Measurements from ENCODE around the gene GTF2H1. TPM values are rescaled to one million over a fixed set of nuclear protein-coding genes. Genes with fewer than 3 reads are reported as not detected.

GTF2H1 gene
- total RNA-seq, 1 experiment from 2014 or later: 39.4 TPM

GRCh38 chr11:18408558-18409291 is 86.4 kb downstream of the GTF2H1 start:
- no peak overlapping the region for H2AFZ ChIP-seq (ENCODE audit: low read length)
- H2BK120ac ChIP-seq (ENCODE audit: low read depth, low read length, poor library complexity, severe bottlenecking): no peak overlapping the region
- Mint-ChIP-seq H3K27ac (peak overlapping the region in 1 of 3 experiments; percentile 78; a peak in 2 of 7 replicates), H3K9me3 (no peaks in the 10 kb centered on the region), H3K27me3 (ENCODE audit: low read depth) (peaks cover 14% of the 10 kb centered on the region), H3K4me3 (no peak overlapping the region), H3K4me1 (peaks cover 11 to 14% of the 10 kb centered on the region in 2 experiments), H3K36me3 (ENCODE audit: insufficient read depth in 1 of 3, low read depth in 3 of 3) (peaks cover 16 to 37% (median 31%) of the 10 kb centered on the region in 3 experiments; a peak in 6 of 7 replicates)
- H3K4me2 ChIP-seq (ENCODE audit: insufficient read depth, insufficient read length, low read length): no peak overlapping the region
- no peak overlapping the region for H3K14ac ChIP-seq (ENCODE audit: insufficient read depth, low read length)
- no peak overlapping the region for H2BK15ac ChIP-seq (ENCODE audit: low read depth, low read length)
- H3K4ac ChIP-seq (ENCODE audit: low read depth, low read length): no peak overlapping the region
- no peak for TF ChIP-seq CTCF (conservative IDR thresholded peaks at IDR 0.05)
- H3K23me2 ChIP-seq (ENCODE audit: insufficient read length, low read depth, low read length, poor library complexity, severe bottlenecking): no peaks in the 10 kb centered on the region
- H3K27me3 ChIP-seq (ENCODE audit: insufficient read depth, low read length): no peaks in the 10 kb centered on the region
- H4K5ac ChIP-seq (ENCODE audit: insufficient read length, low read depth, low read length): no peak overlapping the region
- no peak overlapping the region for H3K23ac ChIP-seq (ENCODE audit: insufficient read length, low read depth, low read length)
- no peaks in the 10 kb centered on the region for H3K79me2 ChIP-seq (ENCODE audit: insufficient read depth, low read length)
- no peak overlapping the region for H3K56ac ChIP-seq (ENCODE audit: insufficient read length, low read depth, low read length)
- no peak overlapping the region for H4K8ac ChIP-seq (replicated peaks; ENCODE audit: insufficient read length, low read depth, low read length)
- no peak overlapping the region for H3T11ph ChIP-seq (ENCODE audit: low read length)
- WGBS (ENCODE audit: extremely low coverage, insufficient read length, low lambda C conversion rate): no CpG with 5 or more reads among the region's 9 CpGs
- H4K20me1 ChIP-seq (ENCODE audit: control insufficient read depth, insufficient read depth, insufficient read length): no peaks in the 10 kb centered on the region
- H2BK5ac ChIP-seq (ENCODE audit: insufficient read length, low read length): no peak overlapping the region
- H3K27ac ChIP-seq (ENCODE audit: insufficient read length, low read depth, low read length): no peak overlapping the region
- no peaks in the 10 kb centered on the region for H3K9me3 ChIP-seq (ENCODE audit: control insufficient read depth, low read depth, low read length)
- H2AK5ac ChIP-seq (ENCODE audit: insufficient read length, low read length): no peak overlapping the region
- no peaks in the 10 kb centered on the region for H3K79me1 ChIP-seq (ENCODE audit: insufficient read depth, low read depth, low read length, poor library complexity, severe bottlenecking)
- DNase-seq: no peak
- H3K9ac ChIP-seq (ENCODE audit: extremely low read depth, insufficient read length, low read length): no peak overlapping the region
- H4K91ac ChIP-seq (ENCODE audit: insufficient read length, low read depth, low read length): no peak overlapping the region
- no peak overlapping the region for H2BK12ac ChIP-seq (ENCODE audit: insufficient read length, low read depth, low read length)
- H3K18ac ChIP-seq (ENCODE audit: insufficient read length, low read depth, low read length): no peak overlapping the region
- H3K4me1 ChIP-seq (ENCODE audit: insufficient read depth, low read length): no peaks in the 10 kb centered on the region
- no peak overlapping the region for H2BK20ac ChIP-seq (ENCODE audit: low read depth, low read length, poor library complexity, severe bottlenecking)

Data from H9 (cell line).